SK-N-SH (cell line): Measurements from ENCODE around the gene TMEM255B. TPM values are rescaled to one million over a fixed set of nuclear protein-coding genes. Genes with fewer than 3 reads are reported as not detected.

Experiments used
- CTCF ChIA-PET: fragments of 300-600, 350-600 bp; formaldehyde crosslinking; extraction: SDS; loops from one replicate; lab custom pipeline; 2021; lab: Yijun Ruan, JAX
- POLR2A ChIA-PET: fragments of 350-600 bp; sonication (Branson Sonifier 250); formaldehyde crosslinking; extraction: SDS; loops from one replicate; lab custom pipeline; 2020; ENCODE audit warnings: antibody characterized with exemption, inconsistent platforms; lab: Yijun Ruan, JAX
- DNase-seq: peaks from one replicate; pipeline ENCODE4 v3.0.0; 2012
- H2AFZ ChIP-seq: fragments of 200-600 bp; sonication (generic); 2 replicates; pipeline ENCODE4 v1.8.1; 2016; ENCODE audit warnings: antibody characterized with exemption, mild to moderate bottlenecking, low read depth
- H3F3A ChIP-seq: fragments of 200-600 bp; sonication (generic); replicated peaks from 2 replicates; pipeline ENCODE3; 2016; ENCODE audit warnings: antibody characterized with exemption, mild to moderate bottlenecking; ENCODE audit not compliant: insufficient read depth
- H3K27ac ChIP-seq, 2 experiments: fragments of 200-500 bp in 1 of 2; fragments of 200-600 bp in 1 of 2; sonication (Bioruptor generic) in 1 of 2; sonication (generic), shearing (Covaris generic) in 1 of 2; 2 replicates each; pipeline versions ENCODE4 v1.5.1 to v1.6.1; 2014 to 2016; ENCODE audit warnings: low read depth in 2 of 2, inconsistent platforms in 1 of 2, low read length in 1 of 2, mild to moderate bottlenecking in 1 of 2, mixed read lengths in 1 of 2
- H3K27me3 ChIP-seq: fragments of 200-600 bp; sonication (generic), shearing (Covaris generic); 2 replicates; pipeline ENCODE4 v1.6.1; 2016; ENCODE audit warnings: mixed run types; ENCODE audit not compliant: insufficient read depth
- H3K36me3 ChIP-seq, 2 experiments: fragments of 200-500 bp in 1 of 2; fragments of 200-600 bp in 1 of 2; sonication (Bioruptor generic) in 1 of 2; sonication (generic) in 1 of 2; replicated peaks in 1 of 2; 2 replicates each; pipeline versions ENCODE3 to v1.5.1; 2014 to 2016; ENCODE audit warnings: low read length in 1 of 2, mild to moderate bottlenecking in 1 of 2; ENCODE audit not compliant: insufficient read depth in 2 of 2, control insufficient read depth in 1 of 2
- H3K4me1 ChIP-seq, 2 experiments: fragments of 200-500 bp in 1 of 2; fragments of 200-600 bp in 1 of 2; sonication (Bioruptor generic) in 1 of 2; sonication (generic), shearing (Covaris generic) in 1 of 2; 2 replicates each; pipeline versions ENCODE4 v1.5.1 to v1.6.1; 2014 to 2016; ENCODE audit warnings: low read depth in 1 of 2, low read length in 1 of 2, mixed run types in 1 of 2; ENCODE audit not compliant: insufficient read depth in 2 of 2, control insufficient read depth in 1 of 2
- H3K4me2 ChIP-seq: fragments of 200-600 bp; sonication (generic), shearing (Covaris generic); 2 replicates; pipeline ENCODE4 v1.6.1; 2017; ENCODE audit warnings: mixed run types
- H3K4me3 ChIP-seq, 2 experiments: fragments of 200-500 bp in 1 of 2; fragments of 200-600 bp in 1 of 2; sonication (Bioruptor generic) in 1 of 2; sonication (generic), shearing (Covaris generic) in 1 of 2; 2 replicates each; pipeline versions ENCODE4 v1.5.1 to v1.8.1; 2014 to 2016; ENCODE audit warnings: low read depth in 2 of 2, inconsistent platforms in 1 of 2, low read length in 1 of 2, mild to moderate bottlenecking in 1 of 2, mixed read lengths in 1 of 2, moderate library complexity in 1 of 2
- H3K79me2 ChIP-seq: fragments of 200-600 bp; sonication (generic); 2 replicates; pipeline ENCODE4 v1.8.1; 2017; ENCODE audit warnings: mild to moderate bottlenecking; ENCODE audit not compliant: insufficient read depth
- H3K9ac ChIP-seq: fragments of 200-600 bp; sonication (generic); 2 replicates; pipeline ENCODE4 v1.6.1; 2017; ENCODE audit warnings: mixed run types
- H3K9me2 ChIP-seq: fragments of 200-600 bp; sonication (generic); 2 replicates; pipeline ENCODE4 v1.6.1; 2017; ENCODE audit warnings: mixed run types
- H3K9me3 ChIP-seq: fragments of 200-600 bp; sonication (generic); 2 replicates; pipeline ENCODE4 v1.6.1; 2017; ENCODE audit warnings: mixed run types, mild to moderate bottlenecking, moderate library complexity
- H4K20me1 ChIP-seq: fragments of 200-600 bp; sonication (generic); 2 replicates; pipeline ENCODE4 v1.6.1; 2017; ENCODE audit warnings: mild to moderate bottlenecking, mixed run types; ENCODE audit not compliant: insufficient read depth
- ELF1 ChIP-seq: IDR thresholded peaks from 2 replicates; pipeline ENCODE4 v1.4.0; 2012
- FOSL2 ChIP-seq: IDR thresholded peaks from 2 replicates; pipeline ENCODE4 v1.4.0; 2012; ENCODE audit warnings: low read depth, mild to moderate bottlenecking, moderate library complexity, borderline replicate concordance
- FOXJ3 ChIP-seq: sonication (generic); formaldehyde crosslinking; IDR thresholded peaks from 2 replicates; pipeline ENCODE4 v1.5.1; 2020; ENCODE audit warnings: mild to moderate bottlenecking, missing genetic modification reagents
- MXI1 ChIP-seq: IDR thresholded peaks from 2 replicates; pipeline ENCODE4 v1.6.1; 2012; ENCODE audit warnings: mild to moderate bottlenecking, low read depth, low read length, improper control_type of control experiment
- SIN3A ChIP-seq: IDR thresholded peaks from 2 replicates; pipeline ENCODE4 v1.6.1; 2012; ENCODE audit warnings: low read depth, mild to moderate bottlenecking, low read length, moderate library complexity, borderline replicate concordance
- TCF12 ChIP-seq: IDR thresholded peaks from 2 replicates; pipeline ENCODE4 v1.4.0; 2012
- USF2 ChIP-seq: fragments of 150-350 bp; IDR thresholded peaks from 2 replicates; pipeline ENCODE4 v1.6.1; 2017; ENCODE audit warnings: antibody characterized with exemption, low read length, low read depth, borderline replicate concordance
- YY1 ChIP-seq: IDR thresholded peaks from 2 replicates; pipeline ENCODE4 v1.4.0; 2012; ENCODE audit warnings: low read depth, mild to moderate bottlenecking
- WGBS: methylation state at CpG from one replicate; pipeline ENCODE4 v1.1.6; 2017; ENCODE audit warnings: low lambda C conversion rate; 5-methylcytosine and 5-hydroxymethylcytosine counted together
- polyA plus RNA-seq, 3 experiments: library from polyadenylated mRNA; depleted of rRNA; stranded (reverse); fragments of >200 nt; gene quantifications; 2 replicates each; pipeline ENCODE4 v1.2.3, GENCODE V29; 2012
- TF ChIP-seq, protein P1 (sequence below): IDR thresholded peaks from 2 replicates; pipeline ENCODE4 v1.4.0; 2012; ENCODE audit warnings: low read depth
- TF ChIP-seq, protein P2 (sequence below): IDR thresholded peaks from 2 replicates; pipeline ENCODE4 v1.6.1; 2012; ENCODE audit warnings: mild to moderate bottlenecking, low read depth, low read length, moderate library complexity

Gene TMEM255B
- polyA plus RNA-seq, 1 of the 3 experiments (the other 2 are of a cell fraction) = 14.8 TPM

GRCh38 chr13:113731192-113732175 is 27.5 kb upstream of the TMEM255B start:
- Histone ChIP-seq H3K9me3 (no peaks in the 10 kb centered on the region), H3F3A (peaks cover 4% of the 10 kb centered on the region), H3K27me3 (no peaks in the 10 kb centered on the region), H3K4me1 (peaks cover 0 to 19% of the 10 kb centered on the region in 2 experiments; a peak in 1 of 4 replicates), H3K9ac (no peak overlapping the region), H3K79me2 (no peaks in the 10 kb centered on the region), H3K9me2 (no peaks in the 10 kb centered on the region), H4K20me1 (no peaks in the 10 kb centered on the region), H3K36me3 (no peaks in the 10 kb centered on the region), H3K27ac (no peak overlapping the region), H2AFZ (no peak overlapping the region), H3K4me2 (no peak overlapping the region), H3K4me3 (no peak overlapping the region)
- ChIA-PET CTCF (no interaction called here), POLR2A (no interaction called here)
- 74% methylated on average over 20 of the region's 32 CpGs for WGBS
- DNase-seq = no peak
- no peak for TF ChIP-seq USF2
- TF ChIP-seq, all 33 proteins: peak for 0

DNA sequence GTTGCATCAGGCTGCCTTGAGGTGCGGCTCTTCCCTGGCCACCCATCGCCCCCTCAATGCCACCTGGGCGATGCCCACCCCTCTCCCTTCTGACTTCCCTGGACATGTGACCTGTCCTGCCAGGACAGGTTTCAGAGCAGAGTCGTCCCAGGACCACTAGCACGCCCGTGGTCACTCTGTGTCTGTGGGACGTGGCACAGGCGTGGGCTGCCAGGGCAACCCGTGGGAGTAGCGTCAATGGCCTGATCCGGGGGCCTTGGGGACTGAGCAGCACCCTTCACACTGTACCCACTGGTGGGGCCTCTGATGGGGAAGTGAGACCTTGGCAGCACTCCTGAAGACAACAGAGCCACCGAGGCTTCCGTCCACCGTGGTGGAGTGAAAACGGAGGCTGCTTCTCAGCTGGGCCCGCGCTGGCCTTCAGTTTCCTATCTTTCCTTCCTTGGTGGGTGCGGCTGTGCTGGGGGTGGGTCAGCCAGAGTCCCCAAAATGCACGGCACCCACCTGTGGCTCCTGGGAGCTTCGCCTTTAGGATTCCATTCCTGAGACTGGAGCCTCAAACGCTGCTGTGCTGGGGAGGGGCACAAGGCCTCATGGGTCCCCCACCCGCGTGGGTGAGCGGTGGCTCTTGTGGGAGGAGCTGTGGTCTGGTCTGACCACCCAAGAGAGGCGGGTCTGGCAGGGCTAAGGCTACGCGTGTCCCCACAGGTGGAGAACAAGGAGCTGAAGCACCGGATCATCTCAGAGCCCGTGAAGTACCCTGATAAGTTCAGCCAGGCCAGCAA is 26.7 kb upstream of the TMEM255B start:
- Histone ChIP-seq H3K27ac (no peak overlapping the region), H3F3A (no peaks in the 10 kb centered on the region), H3K9me3 (no peaks in the 10 kb centered on the region), H3K79me2 (no peaks in the 10 kb centered on the region), H3K9me2 (no peaks in the 10 kb centered on the region), H2AFZ (no peak overlapping the region), H3K36me3 (no peaks in the 10 kb centered on the region), H3K4me2 (no peak overlapping the region), H3K4me1 (peaks cover 0 to 12% of the 10 kb centered on the region in 2 experiments; a peak in 1 of 4 replicates), H4K20me1 (no peaks in the 10 kb centered on the region), H3K27me3 (no peaks in the 10 kb centered on the region), H3K4me3 (no peak overlapping the region), H3K9ac (no peak overlapping the region)
- no peak for DNase-seq
- TF ChIP-seq ELF1 (no peak), FOSL2 (no peak), TCF12 (no peak), SIN3A (no peak), YY1 (no peak), FOXJ3 (CRISPR knock-in tag) (no peak), MXI1 (no peak), USF2 (no peak)
- TF ChIP-seq, protein P1, sequence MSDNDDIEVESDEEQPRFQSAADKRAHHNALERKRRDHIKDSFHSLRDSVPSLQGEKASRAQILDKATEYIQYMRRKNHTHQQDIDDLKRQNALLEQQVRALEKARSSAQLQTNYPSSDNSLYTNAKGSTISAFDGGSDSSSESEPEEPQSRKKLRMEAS = no peak
- TF ChIP-seq, protein P2, sequence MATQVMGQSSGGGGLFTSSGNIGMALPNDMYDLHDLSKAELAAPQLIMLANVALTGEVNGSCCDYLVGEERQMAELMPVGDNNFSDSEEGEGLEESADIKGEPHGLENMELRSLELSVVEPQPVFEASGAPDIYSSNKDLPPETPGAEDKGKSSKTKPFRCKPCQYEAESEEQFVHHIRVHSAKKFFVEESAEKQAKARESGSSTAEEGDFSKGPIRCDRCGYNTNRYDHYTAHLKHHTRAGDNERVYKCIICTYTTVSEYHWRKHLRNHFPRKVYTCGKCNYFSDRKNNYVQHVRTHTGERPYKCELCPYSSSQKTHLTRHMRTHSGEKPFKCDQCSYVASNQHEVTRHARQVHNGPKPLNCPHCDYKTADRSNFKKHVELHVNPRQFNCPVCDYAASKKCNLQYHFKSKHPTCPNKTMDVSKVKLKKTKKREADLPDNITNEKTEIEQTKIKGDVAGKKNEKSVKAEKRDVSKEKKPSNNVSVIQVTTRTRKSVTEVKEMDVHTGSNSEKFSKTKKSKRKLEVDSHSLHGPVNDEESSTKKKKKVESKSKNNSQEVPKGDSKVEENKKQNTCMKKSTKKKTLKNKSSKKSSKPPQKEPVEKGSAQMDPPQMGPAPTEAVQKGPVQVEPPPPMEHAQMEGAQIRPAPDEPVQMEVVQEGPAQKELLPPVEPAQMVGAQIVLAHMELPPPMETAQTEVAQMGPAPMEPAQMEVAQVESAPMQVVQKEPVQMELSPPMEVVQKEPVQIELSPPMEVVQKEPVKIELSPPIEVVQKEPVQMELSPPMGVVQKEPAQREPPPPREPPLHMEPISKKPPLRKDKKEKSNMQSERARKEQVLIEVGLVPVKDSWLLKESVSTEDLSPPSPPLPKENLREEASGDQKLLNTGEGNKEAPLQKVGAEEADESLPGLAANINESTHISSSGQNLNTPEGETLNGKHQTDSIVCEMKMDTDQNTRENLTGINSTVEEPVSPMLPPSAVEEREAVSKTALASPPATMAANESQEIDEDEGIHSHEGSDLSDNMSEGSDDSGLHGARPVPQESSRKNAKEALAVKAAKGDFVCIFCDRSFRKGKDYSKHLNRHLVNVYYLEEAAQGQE = no peak
- WGBS = 82% methylated on average over 8 of the region's 29 CpGs
- CTCF ChIA-PET = interaction anchor here (0.9 to 1.4 kb wide), 2 partner anchors 8 to 10 kb away, joined by 4 to 5 read pairs; no protein-coding TSS in a partner anchor
- POLR2A ChIA-PET = no interaction called here
